Naive thymus-derived CD4-positive, alpha-beta T cell (primary cell): ENCODE data around the gene SDHAF1. TPM values are rescaled to one million over a fixed set of nuclear protein-coding genes. Genes with fewer than 3 reads are reported as not detected.
"Not testable (repeated sequence)": the region's sequence is repeated elsewhere in the genome, so short reads cannot be mapped to it uniquely, and the experiment has no call there.

Experiments used
- ATAC-seq: fragments of 150-1000 bp; cut with Tn5 transposase; 2 replicates; pipeline ENCODE4 v1.10.0; 2021; ENCODE audit warnings: mild to moderate bottlenecking, moderate library complexity
- CTCF ChIA-PET: fragments of 350-600 bp; sonication (Branson Sonifier 250); formaldehyde crosslinking; loops from one replicate; lab custom pipeline; 2021; ENCODE audit warnings: antibody characterized with exemption; lab: Charles Lee
- POLR2A ChIA-PET: fragments of 350-600 bp; sonication (Branson Sonifier 250); formaldehyde crosslinking; loops from one replicate; lab custom pipeline; 2021; ENCODE audit warnings: antibody characterized with exemption, inconsistent platforms; lab: Charles Lee
- DNase-seq, 9 donors: peaks; one replicate each; pipeline versions ENCODE4 v3.0.0 to v3.0.0-alpha.2; 2020 to 2022; ENCODE audit warnings: mixed read lengths in 1 of 9
- H3K27ac ChIP-seq: one replicate; pipeline ENCODE4 v1.7.0; 2013; ENCODE audit warnings: mild to moderate bottlenecking, low read depth, low read length, moderate library complexity
- H3K27me3 ChIP-seq, 2 donors: one replicate each; pipeline ENCODE4 v1.7.0; 2013; ENCODE audit warnings: low read length in 2 of 2, mild to moderate bottlenecking in 2 of 2, moderate library complexity in 2 of 2; ENCODE audit not compliant: control insufficient read depth in 2 of 2, insufficient read depth in 2 of 2
- H3K36me3 ChIP-seq, 3 experiments: 1 replicate in 2 of 3; 2 replicates in 1 of 3; pipeline ENCODE4 v1.7.0; 2013; ENCODE audit warnings: low read length in 3 of 3, mild to moderate bottlenecking in 3 of 3, moderate library complexity in 1 of 3; ENCODE audit not compliant: insufficient read depth in 3 of 3, control insufficient read depth in 2 of 3
- H3K4me1 ChIP-seq, 2 donors: one replicate each; pipeline ENCODE4 v1.7.0; 2013; ENCODE audit warnings: low read length in 2 of 2, mild to moderate bottlenecking in 2 of 2, moderate library complexity in 1 of 2; ENCODE audit not compliant: control insufficient read depth in 2 of 2, insufficient read depth in 2 of 2
- H3K4me3 ChIP-seq: 2 replicates; pipeline ENCODE4 v1.7.0; 2013; ENCODE audit warnings: mild to moderate bottlenecking, low read length
- H3K9me3 ChIP-seq, 3 experiments: 1 replicate in 2 of 3; 2 replicates in 1 of 3; pipeline ENCODE4 v1.7.0; 2013; ENCODE audit warnings: low read length in 3 of 3; ENCODE audit not compliant: control insufficient read depth in 2 of 3
- H3K27ac Mint-ChIP-seq, 9 donors: one replicate each; pipeline ENCODE4 v1.8.0; 2020 to 2022; ENCODE audit warnings: mixed read lengths in 9 of 9, mild to moderate bottlenecking in 8 of 9, moderate library complexity in 5 of 9, inconsistent platforms in 2 of 9
- H3K27me3 Mint-ChIP-seq, 5 donors: one replicate each; pipeline ENCODE4 v1.8.0; 2021 to 2022; ENCODE audit warnings: mixed read lengths in 5 of 5, mild to moderate bottlenecking in 1 of 5
- H3K36me3 Mint-ChIP-seq, 5 donors: one replicate each; pipeline ENCODE4 v1.8.0; 2020 to 2022; ENCODE audit warnings: mixed read lengths in 5 of 5, mild to moderate bottlenecking in 3 of 5, inconsistent platforms in 1 of 5
- H3K4me1 Mint-ChIP-seq, 7 donors: one replicate each; pipeline ENCODE4 v1.8.0; 2020 to 2022; ENCODE audit warnings: mixed read lengths in 7 of 7, mild to moderate bottlenecking in 3 of 7, inconsistent platforms in 1 of 7
- H3K4me3 Mint-ChIP-seq, 10 donors: one replicate each; pipeline ENCODE4 v1.8.0; 2020 to 2022; ENCODE audit warnings: mild to moderate bottlenecking in 10 of 10, mixed read lengths in 10 of 10, moderate library complexity in 6 of 10, inconsistent platforms in 2 of 10
- H3K9me3 Mint-ChIP-seq, 11 donors: one replicate each; pipeline ENCODE4 v1.8.0; 2020 to 2022; ENCODE audit warnings: mixed read lengths in 11 of 11, mild to moderate bottlenecking in 4 of 11, inconsistent platforms in 1 of 11, moderate library complexity in 1 of 11
- intact Hi-C, 2 donors: fragments of 100-400 bp; cut with micrococcal nuclease; formaldehyde crosslinking; loops; one replicate each; pipeline ENCODE4 v1.15.1; 2023
- polyA plus RNA-seq, 2 donors: library from polyadenylated mRNA; unstranded; fragments of 300-500 nt; fragmentation: Illumina TruSeq; gene quantifications; one replicate each; pipeline ENCODE4 v1.2.3, GENCODE V29; 2021
- total RNA-seq, 6 experiments: library from RNA in 5 of 6; stranded (reverse) in 5 of 6; gene quantifications; 1 replicate in 5 of 6; 2 replicates in 1 of 6; pipeline ENCODE4 v1.2.3 and lab custom pipeline; 2021 to 2026

SDHAF1 gene, protein sequence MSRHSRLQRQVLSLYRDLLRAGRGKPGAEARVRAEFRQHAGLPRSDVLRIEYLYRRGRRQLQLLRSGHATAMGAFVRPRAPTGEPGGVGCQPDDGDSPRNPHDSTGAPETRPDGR
- total RNA-seq: 10 to 100 TPM in 3 of 5 experiments, 1 to 10 TPM in 2; 7.8 to 26.1 (median 17.8) TPM
- 10 to 100 TPM; 29.9 to 58.1 TPM for polyA plus RNA-seq
- 5.8 reads per million, percentile 26 among the genes with 10 or more reads in this experiment for total RNA-seq (lab: John Stamatoyannopoulos, UW)

DNA sequence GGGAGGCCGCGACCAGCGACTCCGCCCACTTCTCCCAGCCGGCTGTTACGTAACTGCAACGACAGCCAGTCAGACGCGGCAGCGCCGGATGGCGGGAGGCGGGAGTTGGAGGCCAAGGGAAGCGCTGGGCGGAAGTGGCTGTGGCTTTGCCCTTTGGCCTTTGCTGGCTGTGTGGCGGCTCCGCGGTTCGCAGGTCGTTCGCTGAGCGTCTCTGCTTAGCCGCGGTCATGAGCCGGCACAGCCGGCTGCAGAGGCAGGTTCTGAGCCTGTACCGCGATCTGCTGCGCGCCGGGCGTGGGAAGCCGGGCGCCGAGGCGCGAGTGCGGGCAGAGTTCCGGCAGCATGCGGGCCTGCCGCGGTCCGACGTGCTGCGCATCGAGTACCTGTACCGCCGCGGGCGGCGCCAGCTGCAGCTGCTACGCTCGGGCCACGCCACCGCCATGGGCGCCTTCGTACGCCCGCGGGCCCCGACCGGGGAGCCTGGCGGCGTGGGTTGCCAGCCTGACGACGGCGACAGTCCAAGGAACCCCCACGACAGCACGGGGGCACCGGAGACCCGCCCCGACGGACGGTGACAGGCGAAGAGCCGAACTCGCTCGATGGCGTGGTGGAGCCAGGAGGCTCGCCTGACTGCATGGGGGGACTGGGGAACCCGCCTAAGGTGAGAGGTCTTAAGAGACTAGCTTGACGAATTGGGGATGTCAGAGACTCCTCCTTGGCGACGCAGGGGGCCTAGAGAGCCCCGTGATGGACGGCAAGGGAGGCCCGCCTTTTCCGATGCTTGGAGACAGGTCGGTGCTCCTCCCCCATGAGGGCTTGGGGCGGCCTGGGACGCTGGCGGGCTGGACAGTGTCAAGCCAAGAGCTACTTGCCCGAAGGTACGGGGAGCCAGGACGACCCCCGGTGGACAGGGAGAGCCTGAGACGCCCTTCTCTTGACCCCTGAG, at the start of gene SDHAF1:
Gene SDHAF1 (plus strand): TSS at position 141 of the 946 bp plus-strand sequence. CDS start 87 bp downstream, at position 228.
- no peaks in the 10 kb centered on the region for H3K9me3 ChIP-seq
- H3K36me3 ChIP-seq: no peaks in the 10 kb centered on the region
- H3K27me3 ChIP-seq: no peaks in the 10 kb centered on the region
- ATAC-seq (peak; percentile 96), DNase-seq (peak; percentile 77 to 94 (median 87))
- H3K27ac ChIP-seq: peak within 1 kb of the TSS; percentile 74
- H3K4me3 ChIP-seq: peak within 1 kb of the TSS; percentile 84
- no peaks in the 10 kb centered on the region for H3K27me3 Mint-ChIP-seq
- peak within 1 kb of the TSS; percentile 89 to 99 (median 96) for H3K4me3 Mint-ChIP-seq
- CTCF ChIA-PET: interaction anchor here (0.6 to 1.2 kb wide), 3 partner anchors 37 to 81 kb away, joined by 3 to 5 read pairs (median 3); no protein-coding TSS in a partner anchor
- peak within 1 kb of the TSS; percentile 90 to 97 (median 95) for H3K27ac Mint-ChIP-seq
- H3K4me1 ChIP-seq: peaks cover 11 to 16% of the 10 kb centered on the region in 2 donors
- H3K9me3 Mint-ChIP-seq: no peaks in the 10 kb centered on the region
- POLR2A ChIA-PET: interaction anchor here (0.6 to 2.7 kb wide), 12 partner anchors 13 to 335 kb away, joined by 3 to 11 read pairs (median 3); partner anchors contain the start of genes ALKBH6, POLR2I, SYNE4 and TBCB
- peaks cover 0 to 7% (median 3%) of the 10 kb centered on the region in 5 donors for H3K36me3 Mint-ChIP-seq
- intact Hi-C loops: loop anchor here (1.0 to 5.0 kb wide), 7 partner anchors 19 to 217 kb away; partner anchors contain the start of genes ALKBH6 (in 2 of the 2), THAP8 (in 2 of the 2), WDR62 (in 2 of the 2) and TBCB (in 1 of the 2)
- H3K4me1 Mint-ChIP-seq: peaks cover 22 to 44% (median 33%) of the 10 kb centered on the region in 7 donors

DNA sequence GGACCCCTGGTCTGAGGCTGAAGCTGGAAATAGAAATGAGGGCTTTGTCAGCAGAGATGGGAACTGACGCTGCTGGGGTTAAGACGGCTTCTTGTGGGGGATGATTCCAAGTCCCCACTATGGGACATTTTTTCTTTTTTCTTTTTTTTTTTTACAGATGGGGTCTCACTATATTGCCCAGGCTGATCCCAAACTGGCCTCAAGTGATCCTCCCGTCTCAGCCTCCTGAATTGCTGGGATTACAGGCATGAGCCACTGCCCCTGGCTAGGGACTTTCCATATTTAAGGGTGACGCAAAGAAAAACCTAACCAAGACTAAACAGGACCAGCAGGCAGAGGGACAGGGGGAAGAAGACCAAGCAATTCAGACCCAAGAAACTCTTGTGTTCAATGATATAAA, 48.8 kb upstream of the SDHAF1 start:
- H3K36me3 ChIP-seq: peaks cover 0 to 24% (median 0%) of the 10 kb centered on the region in 3 experiments
- no peak for DNase-seq
- Mint-ChIP-seq H3K9me3 (peaks cover 0 to 10% (median 0%) of the 10 kb centered on the region in 11 donors), H3K4me3 (no peak overlapping the region), H3K27ac (peak overlapping the region in 5 of 9 donors; percentile 63 to 95 (median 82)), H3K36me3 (peaks cover 5 to 12% (median 8%) of the 10 kb centered on the region in 5 donors), H3K4me1 (peaks cover 24 to 52% (median 44%) of the 10 kb centered on the region in 7 donors), H3K27me3 (no peaks in the 10 kb centered on the region)
- ChIA-PET CTCF (interaction anchor here (0.6 to 1.1 kb wide), 2 partner anchors 42 to 108 kb away, joined by 3 to 4 read pairs; partner anchors contain the start of gene THAP8), POLR2A (interaction anchor here (0.6 to 1.4 kb wide), 2 partner anchors 9 to 16 kb away, joined by 3 to 4 read pairs; no protein-coding TSS in a partner anchor)
- intact Hi-C loops: no loop called here
- H3K27ac ChIP-seq: no peak overlapping the region
- peaks cover 5 to 18% of the 10 kb centered on the region in 2 donors for H3K4me1 ChIP-seq
- H3K9me3 ChIP-seq: no peaks in the 10 kb centered on the region
- H3K4me3 ChIP-seq: no peak overlapping the region
- no peak for ATAC-seq
- no peaks in the 10 kb centered on the region for H3K27me3 ChIP-seq

DNA sequence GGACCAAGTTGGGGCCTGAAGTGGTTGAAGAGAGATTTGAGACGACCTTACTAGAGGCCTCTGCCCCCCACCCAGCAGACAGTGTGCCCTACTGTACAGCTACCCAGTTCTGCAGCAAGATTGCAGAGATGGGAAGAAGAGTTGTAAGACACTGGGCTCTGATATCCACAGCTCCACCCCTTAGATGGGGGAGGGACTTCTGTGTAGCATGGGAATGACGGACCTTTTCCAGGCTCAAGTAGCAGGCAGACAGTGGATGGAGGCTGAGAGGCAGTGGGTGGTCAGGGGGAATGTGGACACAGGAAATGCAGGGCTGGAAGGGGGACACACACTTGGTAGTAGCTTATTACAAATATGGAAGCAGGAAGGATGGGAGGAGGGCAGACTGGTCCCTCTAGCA, 45.9 kb upstream of the SDHAF1 start:
- POLR2A ChIA-PET: interaction anchor here (0.9 to 1.9 kb wide), 2 partner anchors 18 to 45 kb away, joined by 3 to 4 read pairs; no protein-coding TSS in a partner anchor
- no peaks in the 10 kb centered on the region for H3K27me3 Mint-ChIP-seq
- peaks cover 1 to 10% (median 2%) of the 10 kb centered on the region in 5 donors for H3K36me3 Mint-ChIP-seq
- peaks cover 0 to 10% (median 0%) of the 10 kb centered on the region in 11 donors for H3K9me3 Mint-ChIP-seq
- Histone ChIP-seq H3K9me3 (no peaks in the 10 kb centered on the region), H3K27ac (no peak overlapping the region), H3K4me1 (peaks cover 21 to 41% of the 10 kb centered on the region in 2 donors), H3K27me3 (no peaks in the 10 kb centered on the region), H3K36me3 (peaks cover 0 to 8% (median 0%) of the 10 kb centered on the region in 3 experiments), H3K4me3 (no peak overlapping the region)
- peaks cover 38 to 75% (median 60%) of the 10 kb centered on the region in 7 donors for H3K4me1 Mint-ChIP-seq
- peak overlapping the region; percentile 33 to 96 (median 79) for H3K27ac Mint-ChIP-seq
- DNase-seq: no peak
- ATAC-seq: no peak
- CTCF ChIA-PET: interaction anchor here (1.3 to 3.1 kb wide), 4 partner anchors 10 to 18 kb away, joined by 3 to 28 read pairs (median 4); no protein-coding TSS in a partner anchor
- intact Hi-C loops: no loop called here
- H3K4me3 Mint-ChIP-seq: peak overlapping the region in 4 of 10 donors; percentile 15 to 76 (median 32)

DNA sequence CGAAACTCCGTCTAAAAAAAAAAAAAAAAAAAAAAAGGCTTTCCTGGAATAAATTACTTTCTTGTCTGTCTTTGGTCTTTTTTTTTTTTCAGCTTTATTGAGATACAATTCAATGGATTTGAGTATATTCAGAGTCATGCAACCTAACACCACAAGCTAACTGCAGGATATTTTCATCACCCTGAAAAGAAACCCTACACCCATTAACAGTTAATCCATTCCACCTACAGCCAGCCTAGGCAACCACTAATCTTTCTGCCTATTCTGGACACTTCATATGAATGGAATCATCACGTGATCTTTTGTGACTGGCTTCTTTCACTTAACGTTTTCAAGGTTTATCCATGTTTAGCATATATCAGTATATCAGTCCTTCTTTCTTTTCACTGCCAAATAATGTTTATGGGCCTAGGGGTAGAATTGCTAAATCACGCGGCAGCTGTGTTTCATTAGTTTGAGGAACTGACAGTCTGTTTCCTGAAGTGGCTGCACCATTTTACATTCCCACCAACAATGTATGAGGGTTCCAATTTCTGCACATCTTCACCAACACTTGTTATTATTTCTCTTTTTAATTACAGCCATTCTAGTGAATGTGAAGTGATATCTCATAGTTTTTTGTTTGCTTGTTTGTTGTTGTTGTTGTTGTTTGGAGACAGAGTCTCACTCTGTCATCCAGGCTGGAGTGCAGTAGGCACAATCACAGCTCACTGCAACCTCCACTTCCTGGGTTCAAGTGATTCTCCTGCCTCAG, 38.9 kb upstream of the SDHAF1 start:
- intact Hi-C loops: no loop called here
- no peak overlapping the region for H3K4me3 ChIP-seq
- H3K9me3 ChIP-seq: no peaks in the 10 kb centered on the region
- POLR2A ChIA-PET: interaction anchor here (1.3 to 1.4 kb wide), 3 partner anchors 10 to 184 kb away, joined by 3 to 4 read pairs (median 3); partner anchors contain the start of gene CAPNS1
- CTCF ChIA-PET: interaction anchor here (1.2 kb wide), 1 partner anchor 74 kb away, joined by 4 read pairs; no protein-coding TSS in a partner anchor
- H3K9me3 Mint-ChIP-seq: peaks cover 0 to 6% (median 0%) of the 10 kb centered on the region in 11 donors
- peak overlapping the region in 8 of 10 donors; percentile 25 to 78 (median 45) for H3K4me3 Mint-ChIP-seq
- no peaks in the 10 kb centered on the region for H3K36me3 ChIP-seq
- DNase-seq (no peak), ATAC-seq (no peak)
- peaks cover 0 to 9% (median 0%) of the 10 kb centered on the region in 5 donors for H3K36me3 Mint-ChIP-seq
- H3K27me3 Mint-ChIP-seq: peaks cover 0 to 22% (median 0%) of the 10 kb centered on the region in 5 donors
- peak overlapping the region; percentile 11 to 96 (median 74) for H3K27ac Mint-ChIP-seq
- peaks cover 41 to 64% of the 10 kb centered on the region in 2 donors for H3K4me1 ChIP-seq
- H3K27me3 ChIP-seq: no peaks in the 10 kb centered on the region
- H3K27ac ChIP-seq: no peak overlapping the region
- H3K4me1 Mint-ChIP-seq: peaks cover 34 to 82% (median 63%) of the 10 kb centered on the region in 7 donors

DNA sequence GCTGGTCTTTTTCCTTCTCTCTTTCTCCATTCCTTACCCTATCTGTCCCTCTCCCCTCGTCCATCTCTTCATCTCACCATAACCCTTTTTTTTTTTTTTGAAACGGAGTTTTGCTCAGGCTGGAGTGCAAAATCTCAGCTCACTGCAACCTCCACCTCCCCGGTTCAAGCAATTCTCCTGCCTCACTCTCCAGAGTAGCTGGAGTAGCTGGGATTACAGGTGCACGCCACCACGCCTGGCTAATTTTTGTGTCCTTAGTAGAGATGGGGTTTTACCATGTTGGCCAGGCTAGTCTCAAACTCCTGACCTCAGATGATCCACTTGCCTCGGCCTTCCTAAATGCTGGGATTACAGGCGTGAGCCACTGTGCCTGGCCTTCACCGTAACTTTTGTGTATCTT, 37.6 kb upstream of the SDHAF1 start:
- H3K36me3 Mint-ChIP-seq, H3K27me3 ChIP-seq, DNase-seq, ATAC-seq, H3K9me3 ChIP-seq, H3K27ac ChIP-seq, H3K36me3 ChIP-seq, H3K9me3 Mint-ChIP-seq, H3K4me3 ChIP-seq, intact Hi-C loops: not testable (repeated sequence)
- H3K4me1 ChIP-seq: peaks cover 41 to 58% of the 10 kb centered on the region in 2 donors
- peaks cover 31 to 71% (median 56%) of the 10 kb centered on the region in 7 donors for H3K4me1 Mint-ChIP-seq
- ChIA-PET POLR2A (interaction anchor here (1.9 to 2.0 kb wide), 2 partner anchors 37 to 96 kb away, joined by 7 to 8 read pairs; partner anchors contain the start of gene THAP8), CTCF (interaction anchor here (1.9 kb wide), 1 partner anchor 39 kb away, joined by 5 read pairs; no protein-coding TSS in a partner anchor)
- H3K4me3 Mint-ChIP-seq: peak overlapping the region in 6 of 10 donors; percentile 25 to 75 (median 44)
- peak overlapping the region in 8 of 9 donors; percentile 28 to 96 (median 74) for H3K27ac Mint-ChIP-seq
- H3K27me3 Mint-ChIP-seq: peaks cover 0 to 25% (median 0%) of the 10 kb centered on the region in 5 donors
